Measurements from ENCODE around the gene SRP68.

SRP68 gene

GRCh38 chr17:76082326-76083251 is 10.3 kb upstream of the SRP68 start (continued):
- TF ChIP-seq PRDM10 (tag by site-specific recombination; IDR thresholded peaks at IDR 0.05) (peak; percentile 57; the same call in 1 of the 2 replicates), ZNF423 (tag by site-specific recombination; IDR thresholded peaks at IDR 0.05) (0 out of 2 replicates have a peak, but pooled peaks have one; percentile 64), IKZF3 (tag by site-specific recombination; IDR thresholded peaks at IDR 0.05) (peak; percentile 78), ZBTB10 (tag by site-specific recombination; IDR thresholded peaks at IDR 0.05) (no peak), ZNF510 (tag by site-specific recombination; IDR thresholded peaks at IDR 0.05; ENCODE audit: insufficient replicate concordance) (no peak), ZNF366 (tag by site-specific recombination; conservative IDR thresholded peaks at IDR 0.05) (no peak), YY1 (tag by site-specific recombination; IDR thresholded peaks at IDR 0.05) (no peak), YY2 (tag by site-specific recombination; IDR thresholded peaks at IDR 0.05) (no peak), ZXDB (tag by site-specific recombination; IDR thresholded peaks at IDR 0.05) (no peak), ZFP3 (tag by site-specific recombination; IDR thresholded peaks at IDR 0.05; ENCODE audit: low read depth) (no peak), ZNF350 (tag by site-specific recombination; IDR thresholded peaks at IDR 0.05) (no peak), ATF2 (tag by site-specific recombination; IDR thresholded peaks at IDR 0.05; ENCODE audit: low read depth) (no peak), ZNF677 (tag by site-specific recombination; IDR thresholded peaks at IDR 0.05) (no peak), CTCF (tag by site-specific recombination; IDR thresholded peaks at IDR 0.05) (no peak), KLF17 (tag by site-specific recombination; IDR thresholded peaks at IDR 0.05) (no peak), ZBTB8A (tag by site-specific recombination; IDR thresholded peaks at IDR 0.05) (0 out of 2 replicates have a peak, but pooled peaks have one; percentile 36), ZFP41 (tag by site-specific recombination; IDR thresholded peaks at IDR 0.05; ENCODE audit: borderline replicate concordance) (no peak), ZNF169 (tag by site-specific recombination; IDR thresholded peaks at IDR 0.05) (no peak), ZNF660 (tag by site-specific recombination; IDR thresholded peaks at IDR 0.05) (0 out of 2 replicates have a peak, but pooled peaks have one; percentile 25), ZFP69B (tag by site-specific recombination; IDR thresholded peaks at IDR 0.05) (no peak), ZBTB26 (tag by site-specific recombination; optimal IDR thresholded peaks at IDR 0.05) (no peak), ZNF658 (tag by site-specific recombination; IDR thresholded peaks at IDR 0.05) (no peak), ZNF513 (tag by site-specific recombination; IDR thresholded peaks at IDR 0.05) (peak; percentile 44; the same call in 1 of the 2 replicates)

Data from HEK293 (cell line).